Mucosa of rectum (tissue), 2 donors: ENCODE measurements around the gene BRD2.

Source experiments
- H3K27ac ChIP-seq, 2 donors: one replicate each; pipeline ENCODE4 v1.7.0; 2013; ENCODE audit warnings: inconsistent platforms in 2 of 2, low read depth in 2 of 2, low read length in 2 of 2
- H3K27me3 ChIP-seq, 2 donors: one replicate each; pipeline ENCODE4 v1.7.0; 2013; ENCODE audit warnings: low read length in 2 of 2; ENCODE audit not compliant: control insufficient read depth in 2 of 2, insufficient read depth in 2 of 2
- H3K36me3 ChIP-seq, 2 donors: one replicate each; pipeline ENCODE4 v1.7.0; 2013; ENCODE audit warnings: low read length in 2 of 2; ENCODE audit not compliant: control insufficient read depth in 2 of 2, insufficient read depth in 2 of 2
- H3K4me1 ChIP-seq, 2 donors: one replicate each; pipeline ENCODE4 v1.7.0; 2013; ENCODE audit warnings: low read length in 2 of 2, mild to moderate bottlenecking in 1 of 2; ENCODE audit not compliant: control insufficient read depth in 2 of 2, insufficient read depth in 2 of 2
- H3K4me3 ChIP-seq, 2 donors: one replicate each; pipeline ENCODE4 v1.7.0; 2013; ENCODE audit warnings: low read length in 2 of 2
- H3K9ac ChIP-seq, 2 donors: one replicate each; pipeline ENCODE4 v1.7.0; 2013; ENCODE audit warnings: low read length in 2 of 2, low read depth in 1 of 2, mild to moderate bottlenecking in 1 of 2
- H3K9me3 ChIP-seq, 2 donors: one replicate each; pipeline ENCODE4 v1.7.0; 2013; ENCODE audit warnings: low read length in 2 of 2; ENCODE audit not compliant: control insufficient read depth in 2 of 2
- donor health status: healthy.
- donor health status: Normal muscosa, but diverticular disease.

BRD2 gene

DNA sequence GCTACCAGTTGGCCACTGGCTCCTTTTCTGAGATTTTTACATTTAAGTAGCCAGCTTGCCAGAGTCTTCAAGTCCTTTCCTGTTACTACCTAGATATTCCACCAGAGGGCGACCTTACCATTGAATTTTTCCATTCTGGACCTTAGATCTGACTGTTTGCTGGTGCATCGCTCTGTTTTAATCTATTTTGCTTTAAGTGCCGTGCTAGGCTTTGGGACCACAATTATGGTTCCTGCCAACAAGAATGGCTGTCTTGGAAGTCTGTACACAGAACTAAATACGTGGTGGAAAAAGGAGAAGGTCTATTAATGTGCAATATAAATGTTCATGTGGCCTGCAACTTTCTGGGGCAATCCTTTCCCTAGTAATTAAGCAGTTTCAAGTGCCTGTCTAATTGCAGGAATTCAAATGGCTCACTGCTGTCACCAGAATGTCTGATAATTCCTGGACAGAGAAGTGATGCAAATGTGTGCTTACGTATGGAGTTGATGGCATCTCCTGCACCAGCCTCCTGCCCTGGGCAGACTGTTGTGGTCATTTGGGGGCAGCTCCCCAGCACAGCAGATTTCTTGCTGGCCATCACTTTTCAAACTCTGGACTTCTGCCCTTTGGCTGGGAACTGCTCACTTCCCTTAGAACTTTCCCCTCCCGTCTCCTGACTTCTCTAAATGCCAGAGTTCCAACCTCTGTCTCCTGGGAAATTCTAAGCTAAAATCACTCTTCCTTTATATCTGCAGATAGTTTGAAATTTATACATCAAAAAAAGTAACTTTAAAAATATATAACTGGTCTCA is 46.6 kb downstream of the BRD2 start:
- H3K27me3 ChIP-seq: peaks cover 5 to 10% of the 10 kb centered on the region in 2 donors
- no peaks in the 10 kb centered on the region for H3K36me3 ChIP-seq
- H3K4me3 ChIP-seq: no peak overlapping the region
- H3K27ac ChIP-seq: no peak overlapping the region
- peaks cover 0 to 10% of the 10 kb centered on the region in 2 donors for H3K4me1 ChIP-seq
- H3K9ac ChIP-seq: no peak overlapping the region
- no peaks in the 10 kb centered on the region for H3K9me3 ChIP-seq

- H3K27ac ChIP-seq: peak overlapping the region in 1 of 2 donors; percentile 7
- peaks cover 5 to 7% of the 10 kb centered on the region in 2 donors for H3K27me3 ChIP-seq
- peaks cover 0 to 12% of the 10 kb centered on the region in 2 donors for H3K4me1 ChIP-seq
- H3K9ac ChIP-seq: no peak overlapping the region
- no peaks in the 10 kb centered on the region for H3K36me3 ChIP-seq
- no peak overlapping the region for H3K4me3 ChIP-seq
- no peaks in the 10 kb centered on the region for H3K9me3 ChIP-seq
These were observed 47.4 kb downstream of the BRD2 start for GRCh38 chr6:33015798-33016197.

DNA sequence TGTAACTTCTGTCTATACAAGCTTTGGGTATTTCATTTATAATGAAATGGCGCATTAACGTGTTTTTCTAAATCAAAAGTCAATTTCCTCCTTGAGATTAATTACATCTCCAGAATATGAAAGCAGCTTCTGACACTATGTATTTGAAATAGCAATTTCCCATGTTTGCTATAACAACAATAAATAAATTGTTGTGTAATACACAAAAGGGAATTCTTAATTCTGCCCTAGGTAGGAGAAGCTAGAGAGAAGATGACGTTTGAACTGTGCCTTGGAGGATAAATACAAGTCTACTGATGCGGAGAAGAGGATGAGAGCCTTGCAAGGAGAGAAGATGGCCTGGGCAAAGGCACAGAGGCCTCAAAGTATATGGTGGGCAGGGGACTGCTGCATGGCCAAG is 48.6 kb downstream of the BRD2 start:
- peaks cover 0 to 12% of the 10 kb centered on the region in 2 donors for H3K4me1 ChIP-seq
- peak overlapping the region in 1 of 2 donors; percentile 14 for H3K4me3 ChIP-seq
- no peaks in the 10 kb centered on the region for H3K36me3 ChIP-seq
- no peak overlapping the region for H3K9ac ChIP-seq
- H3K27me3 ChIP-seq: peaks cover 5 to 7% of the 10 kb centered on the region in 2 donors
- peak overlapping the region; percentile 9 to 64 for H3K27ac ChIP-seq
- H3K9me3 ChIP-seq: no peaks in the 10 kb centered on the region

- Histone ChIP-seq H3K27ac (peak overlapping the region; percentile 64 to 68), H3K4me3 (peak overlapping the region in 1 of 2 donors; percentile 3), H3K27me3 (peaks cover 5 to 7% of the 10 kb centered on the region in 2 donors), H3K9me3 (no peaks in the 10 kb centered on the region), H3K9ac (no peak overlapping the region), H3K36me3 (no peaks in the 10 kb centered on the region), H3K4me1 (peaks cover 0 to 12% of the 10 kb centered on the region in 2 donors)
These were observed 49.4 kb downstream of the BRD2 start for GRCh38 chr6:33017694-33018353.

DNA sequence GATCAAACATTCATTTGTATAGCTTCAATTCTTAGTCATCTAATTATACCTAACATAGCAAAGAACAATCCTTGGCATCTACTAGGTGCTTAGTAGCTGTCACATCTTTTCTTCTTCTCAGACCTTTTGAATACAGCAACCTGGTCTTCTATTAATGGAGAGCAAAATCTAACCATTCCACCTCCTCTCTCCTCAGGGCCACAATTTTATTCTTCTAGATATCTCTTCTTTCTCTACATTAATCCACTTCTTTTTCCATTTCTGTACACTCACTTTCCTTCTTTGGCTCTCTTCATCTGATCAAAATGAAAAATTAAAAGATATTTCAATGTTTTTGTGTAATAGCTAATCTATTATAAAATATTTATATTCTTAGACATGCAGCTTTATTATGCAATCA is 50.0 kb downstream of the BRD2 start:
- no peaks in the 10 kb centered on the region for H3K36me3 ChIP-seq
- peaks cover 5 to 7% of the 10 kb centered on the region in 2 donors for H3K27me3 ChIP-seq
- H3K27ac ChIP-seq: peak overlapping the region; percentile 68 to 76
- H3K4me3 ChIP-seq: peak overlapping the region in 1 of 2 donors; percentile 64
- no peak overlapping the region for H3K9ac ChIP-seq
- peaks cover 0 to 12% of the 10 kb centered on the region in 2 donors for H3K4me1 ChIP-seq
- H3K9me3 ChIP-seq: no peaks in the 10 kb centered on the region

GRCh38 chr6:33018904-33019303 is 50.5 kb downstream of the BRD2 start:
- Histone ChIP-seq H3K27ac (peak overlapping the region; percentile 68 to 76), H3K36me3 (no peaks in the 10 kb centered on the region), H3K4me3 (peak overlapping the region; percentile 41 to 64), H3K27me3 (peaks cover under 1 to 3% of the 10 kb centered on the region in 2 donors), H3K9me3 (no peaks in the 10 kb centered on the region), H3K9ac (peak overlapping the region; percentile 29 to 72), H3K4me1 (peaks cover 0 to 12% of the 10 kb centered on the region in 2 donors)

- H3K27ac ChIP-seq: peak overlapping the region; percentile 68 to 76
- H3K4me3 ChIP-seq: peak overlapping the region in 1 of 2 donors; percentile 64
- peak overlapping the region in 1 of 2 donors; percentile 29 for H3K9ac ChIP-seq
- no peaks in the 10 kb centered on the region for H3K27me3 ChIP-seq
- H3K36me3 ChIP-seq: no peaks in the 10 kb centered on the region
- H3K9me3 ChIP-seq: no peaks in the 10 kb centered on the region
- H3K4me1 ChIP-seq: peaks cover 0 to 12% of the 10 kb centered on the region in 2 donors
These were observed 51.0 kb downstream of the BRD2 start for GRCh38 chr6:33019372-33019771.

DNA sequence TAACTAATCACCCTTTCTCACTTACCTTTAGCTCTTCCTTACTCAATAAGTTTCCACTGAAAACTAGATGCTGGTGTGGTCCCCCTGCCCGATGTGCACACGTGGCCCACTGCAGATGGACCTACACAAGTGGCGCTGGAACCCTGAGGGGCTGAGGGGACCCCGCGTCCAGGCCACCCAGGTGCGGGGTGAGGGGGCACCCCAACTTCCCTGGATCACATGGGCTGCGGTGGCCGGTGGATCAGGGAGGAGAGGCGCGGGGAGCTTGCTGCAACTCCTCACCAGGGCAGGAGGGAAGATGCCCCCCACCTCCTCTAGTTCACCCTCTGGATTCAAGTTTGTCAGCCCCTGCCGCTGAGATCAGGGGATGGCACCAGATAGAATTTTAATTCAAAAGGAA is 53.5 kb downstream of the BRD2 start:
- Histone ChIP-seq H3K4me1 (peaks cover 0 to 12% of the 10 kb centered on the region in 2 donors), H3K9ac (no peak overlapping the region), H3K36me3 (no peaks in the 10 kb centered on the region), H3K4me3 (no peak overlapping the region), H3K9me3 (no peaks in the 10 kb centered on the region), H3K27ac (no peak overlapping the region), H3K27me3 (no peaks in the 10 kb centered on the region)

- H3K36me3 ChIP-seq: no peaks in the 10 kb centered on the region
- no peaks in the 10 kb centered on the region for H3K9me3 ChIP-seq
- H3K4me1 ChIP-seq: peaks cover 0 to 12% of the 10 kb centered on the region in 2 donors
These were observed 55.1 kb downstream of the BRD2 start for GRCh38 chr6:33023536-33023935.

GRCh38 chr6:33024521-33024920 is 56.1 kb downstream of the BRD2 start:
- peaks cover 0 to 3% of the 10 kb centered on the region in 2 donors for H3K27me3 ChIP-seq
- H3K4me1 ChIP-seq: peaks cover 0 to 6% of the 10 kb centered on the region in 2 donors
- H3K4me3 ChIP-seq: no peak overlapping the region
- H3K9ac ChIP-seq: no peak overlapping the region
- H3K27ac ChIP-seq: no peak overlapping the region
- no peaks in the 10 kb centered on the region for H3K9me3 ChIP-seq
- no peaks in the 10 kb centered on the region for H3K36me3 ChIP-seq

More at GRCh38 chr6:33023536-33023935, 55.1 kb downstream of the BRD2 start:
- H3K27me3 ChIP-seq: peaks cover 0 to 3% of the 10 kb centered on the region in 2 donors
- H3K27ac ChIP-seq: no peak overlapping the region
- no peak overlapping the region for H3K4me3 ChIP-seq
- H3K9ac ChIP-seq: no peak overlapping the region
